ENCODE measurements around the gene MTMR3.
A peak's percentile ranks its signal among the peaks of the same experiment; 100 is the strongest.
"Not testable (repeated sequence)": the region's sequence is repeated elsewhere in the genome, so short reads cannot be mapped to it uniquely, and the experiment has no call there.

Gene MTMR3

DNA sequence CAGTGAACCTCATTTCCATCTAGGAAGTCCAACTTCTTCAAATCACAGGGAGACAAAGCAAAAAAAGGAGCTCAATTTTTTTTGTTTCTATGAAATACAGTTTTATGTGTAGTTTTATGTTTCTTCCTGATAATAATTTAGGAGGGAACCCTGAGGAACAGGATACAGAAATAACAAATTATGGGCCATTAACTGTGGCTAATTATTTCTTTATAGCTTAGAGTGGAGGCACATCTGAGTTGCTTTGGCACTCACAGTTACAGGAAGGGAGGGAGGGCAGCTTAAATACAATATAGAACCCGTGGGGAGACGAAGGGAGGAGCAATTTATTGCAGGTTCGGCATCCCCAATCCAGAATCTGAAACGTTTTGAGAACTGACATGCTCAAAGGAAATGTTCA lies 160.2 kb downstream of the MTMR3 start:
- FAIRE-seq = no peak
- DNase-seq (ENCODE audit: extremely low spot score, insufficient read length, low read depth) = no peak

DNA sequence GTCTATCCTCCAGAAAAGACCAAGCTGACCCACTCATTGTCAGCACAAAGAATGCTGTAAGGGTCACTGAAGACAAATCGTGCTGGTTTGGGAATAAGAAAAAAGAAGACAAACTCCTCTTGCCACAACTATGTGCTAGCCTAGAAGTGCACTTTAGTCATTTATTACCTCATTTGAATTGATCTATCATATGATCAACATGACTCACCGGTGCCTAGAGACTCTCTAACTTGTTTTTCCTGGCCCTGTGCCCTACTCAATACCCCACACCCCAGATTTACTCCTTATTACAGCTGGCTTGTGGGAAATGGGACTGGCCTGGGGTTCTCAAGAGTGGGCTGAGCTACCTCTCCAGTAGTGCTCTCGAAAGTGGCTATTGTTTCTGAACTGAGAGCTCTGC lies 161.4 kb downstream of the MTMR3 start:
- DNase-seq (ENCODE audit: extremely low spot score, insufficient read length, low read depth) (no peak), FAIRE-seq (no peak)

DNA sequence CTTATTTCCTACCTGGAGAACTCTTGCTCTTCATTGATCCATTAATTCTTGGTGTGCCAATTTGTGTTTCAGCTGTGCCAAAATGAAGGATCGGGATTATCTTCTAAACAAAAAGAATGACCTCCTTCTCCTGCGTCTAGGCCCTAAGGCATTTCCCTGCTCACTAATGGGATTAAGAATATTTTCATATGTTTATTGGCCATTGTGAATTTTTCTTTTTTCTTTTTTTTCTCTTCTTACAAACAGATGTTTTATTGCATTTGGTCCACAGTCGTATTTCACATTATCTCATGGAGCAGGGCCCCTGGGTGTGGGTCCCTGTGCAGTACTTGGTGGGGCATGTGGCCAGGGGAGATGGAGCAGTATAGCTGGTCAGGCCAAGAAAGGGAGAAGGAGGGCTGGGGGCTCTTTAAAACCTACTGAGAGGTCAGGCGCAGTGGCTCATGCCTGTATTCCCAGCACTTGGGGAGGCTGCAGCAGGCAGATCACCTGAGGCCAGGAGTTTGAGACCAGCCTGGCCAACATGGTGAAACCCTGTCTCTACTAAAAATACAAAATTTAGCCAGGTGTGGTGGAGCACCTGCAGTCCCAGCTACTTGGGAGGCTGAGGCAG lies 162.0 kb downstream of the MTMR3 start:
- no peak for FAIRE-seq
- no peak for DNase-seq (ENCODE audit: extremely low spot score, insufficient read length, low read depth)

GRCh38 chr22:30045494-30045887 lies 162.5 kb downstream of the MTMR3 start:
- FAIRE-seq = no peak
- DNase-seq (ENCODE audit: extremely low spot score, insufficient read length, low read depth) = no peak

GRCh38 chr22:30045901-30046715 lies 163.1 kb downstream of the MTMR3 start:
- FAIRE-seq (no peak), DNase-seq (ENCODE audit: extremely low spot score, insufficient read length, low read depth) (no peak)

GRCh38 chr22:30046716-30047363 lies 163.9 kb downstream of the MTMR3 start:
- DNase-seq (ENCODE audit: extremely low spot score, insufficient read length, low read depth) (no peak), FAIRE-seq (no peak)

GRCh38 chr22:30047364-30047738 lies 164.4 kb downstream of the MTMR3 start:
- FAIRE-seq (peak; percentile 52), DNase-seq (ENCODE audit: extremely low spot score, insufficient read length, low read depth) (peak; percentile 15)

DNA sequence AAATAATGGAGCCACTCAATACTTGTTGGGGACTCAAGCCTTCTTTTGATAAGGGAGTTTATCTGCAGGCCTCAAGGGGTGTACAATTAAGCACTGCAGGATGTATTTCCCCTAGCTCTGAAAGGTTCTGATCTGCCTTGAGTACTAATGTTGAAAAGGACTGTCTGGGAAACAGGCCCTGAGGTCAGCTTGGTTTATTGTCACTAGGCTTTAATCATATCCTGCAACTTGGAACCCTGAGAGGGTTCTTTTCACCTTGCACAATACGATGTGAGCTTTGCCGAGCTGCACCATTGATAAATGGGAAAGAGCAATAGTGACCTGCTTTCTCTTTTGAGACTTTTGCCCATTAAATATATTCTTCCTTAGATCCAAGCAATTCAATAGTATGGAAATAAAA lies 165.7 kb downstream of the MTMR3 start:
- no peak for FAIRE-seq

DNA sequence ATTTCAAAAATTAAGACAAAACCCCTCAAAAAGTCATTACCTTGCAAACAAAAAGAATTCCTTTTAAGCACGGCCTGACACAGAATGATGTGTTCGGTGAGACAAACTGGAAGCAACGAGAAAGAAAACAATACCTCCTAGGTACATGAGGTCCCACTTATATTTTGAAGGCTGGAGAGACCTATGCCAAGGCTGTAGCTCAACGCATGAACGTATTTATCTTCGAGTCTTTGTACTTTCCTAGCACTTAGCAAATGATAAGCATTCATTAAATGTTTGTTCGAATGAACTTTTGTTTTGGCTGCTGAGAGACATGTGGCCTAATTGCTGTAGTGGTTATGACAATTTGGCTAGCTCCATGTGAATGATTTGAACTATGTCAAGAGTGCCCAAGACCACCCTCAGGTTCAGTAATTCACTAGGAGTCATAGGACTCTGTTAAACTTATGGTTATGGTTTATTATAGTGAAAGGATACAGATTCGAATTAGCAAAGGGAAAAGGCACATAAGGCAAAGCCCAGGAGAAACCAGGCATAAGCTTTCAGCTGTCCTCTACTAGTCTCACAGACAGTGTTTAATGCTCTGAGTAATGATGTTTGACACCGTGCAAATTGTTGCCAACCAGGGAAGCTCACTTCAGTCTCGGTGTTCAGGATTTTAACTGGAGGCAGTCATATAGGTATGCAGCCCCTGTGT lies 171.2 kb downstream of the MTMR3 start:
- FAIRE-seq (no peak), DNase-seq (ENCODE audit: extremely low spot score, insufficient read length, low read depth) (no peak)

More for the DNA sequence above, 165.7 kb downstream of the MTMR3 start:
- DNase-seq (ENCODE audit: extremely low spot score, insufficient read length, low read depth) = no peak

- no peak for FAIRE-seq
Measured at GRCh38 chr22:30054764-30055069, 171.7 kb downstream of the MTMR3 start.

GRCh38 chr22:30056015-30056414 lies 173.0 kb downstream of the MTMR3 start:
- FAIRE-seq (no peak), DNase-seq (ENCODE audit: extremely low spot score, insufficient read length, low read depth) (no peak)

More at GRCh38 chr22:30054764-30055069, 171.7 kb downstream of the MTMR3 start:
- DNase-seq (ENCODE audit: extremely low spot score, insufficient read length, low read depth) = no peak

DNA sequence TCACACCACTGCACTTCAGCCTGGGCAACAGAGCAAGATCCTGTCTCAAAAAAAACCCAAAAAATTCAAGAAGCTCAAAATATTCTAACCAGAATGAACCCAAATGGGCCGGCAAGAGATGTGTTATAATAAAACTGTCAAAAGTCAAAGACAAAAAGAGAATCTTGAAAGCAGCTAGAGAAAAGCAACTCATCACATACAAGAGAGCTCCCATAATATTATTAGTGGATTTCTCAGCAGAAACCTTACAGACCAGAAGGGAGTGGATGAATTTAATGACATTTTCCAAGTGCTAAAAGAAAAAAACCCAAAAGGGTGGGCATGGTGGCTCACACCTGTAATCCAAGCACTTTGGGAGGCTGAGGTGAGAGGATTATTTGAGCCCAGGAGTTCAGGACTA lies 174.4 kb downstream of the MTMR3 start:
- no peak for FAIRE-seq
- DNase-seq (ENCODE audit: extremely low spot score, insufficient read length, low read depth) = no peak

GRCh38 chr22:30059346-30060020 lies 176.5 kb downstream of the MTMR3 start:
- not testable (repeated sequence) for DNase-seq (ENCODE audit: extremely low spot score, insufficient read length, low read depth); FAIRE-seq

DNA sequence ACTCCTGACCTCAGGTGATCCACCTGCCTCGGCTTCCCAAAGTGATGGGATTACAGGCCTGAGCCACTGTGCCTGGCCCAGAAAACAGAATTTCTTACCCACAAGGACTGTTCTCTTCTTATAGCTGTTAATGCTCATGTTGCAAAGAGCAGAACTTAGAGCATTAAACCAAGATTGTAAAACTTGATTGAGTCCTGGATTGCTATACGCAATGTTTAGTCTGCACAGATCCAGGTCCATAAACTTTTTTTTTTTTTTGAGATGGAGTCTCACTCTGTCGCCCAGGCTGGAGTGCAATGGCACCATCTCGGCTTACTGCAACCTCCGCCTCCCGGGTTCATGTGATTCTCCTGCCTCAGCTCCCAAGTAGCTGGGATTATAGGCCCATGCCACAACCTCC lies 178.1 kb downstream of the MTMR3 start:
- FAIRE-seq; DNase-seq (ENCODE audit: extremely low spot score, insufficient read length, low read depth): not testable (repeated sequence)

DNA sequence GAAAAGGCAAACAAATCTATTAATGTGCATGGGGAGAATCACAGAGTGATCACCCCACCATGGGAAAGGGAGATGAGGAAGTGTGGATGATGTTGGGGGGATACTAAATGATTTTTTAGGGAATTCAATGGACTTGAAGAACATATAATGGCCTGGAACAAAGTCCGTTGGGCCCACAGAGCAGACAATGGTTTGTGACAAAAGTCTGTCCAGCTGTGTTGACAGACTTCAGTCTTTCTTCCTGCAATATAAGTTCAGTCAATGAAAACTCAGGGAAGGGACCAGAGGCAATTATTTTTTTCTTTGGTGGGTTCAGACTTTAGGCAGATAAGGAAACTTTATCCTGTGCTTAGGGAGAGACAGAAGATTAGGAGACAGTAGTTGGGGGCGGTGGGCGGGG lies 179.3 kb downstream of the MTMR3 start:
- no peak for DNase-seq (ENCODE audit: extremely low spot score, insufficient read length, low read depth)
- FAIRE-seq = no peak

- FAIRE-seq (no peak), DNase-seq (ENCODE audit: extremely low spot score, insufficient read length, low read depth) (no peak)
Measured at GRCh38 chr22:30062950-30063349, 180.0 kb downstream of the MTMR3 start.

DNA sequence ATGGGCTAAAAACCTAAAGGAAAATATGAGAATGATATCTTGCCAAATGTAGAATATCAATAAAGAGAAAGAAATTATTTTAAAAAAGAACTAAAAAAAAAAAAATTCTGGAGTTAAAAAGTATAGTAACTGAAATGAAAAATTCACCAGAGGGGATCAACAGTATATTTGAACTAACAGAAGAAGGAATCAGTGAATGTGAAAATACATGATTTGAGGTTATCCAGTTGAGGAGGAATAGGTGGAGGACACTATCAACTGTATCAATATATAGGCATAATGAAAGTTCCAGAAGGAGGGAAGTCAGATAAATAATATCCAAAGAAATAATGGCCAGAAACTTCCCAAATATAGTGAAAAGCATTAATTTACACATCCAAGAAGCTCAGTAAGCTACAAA lies 181.2 kb downstream of the MTMR3 start:
- DNase-seq (ENCODE audit: extremely low spot score, insufficient read length, low read depth) (no peak), FAIRE-seq (no peak)

DNA sequence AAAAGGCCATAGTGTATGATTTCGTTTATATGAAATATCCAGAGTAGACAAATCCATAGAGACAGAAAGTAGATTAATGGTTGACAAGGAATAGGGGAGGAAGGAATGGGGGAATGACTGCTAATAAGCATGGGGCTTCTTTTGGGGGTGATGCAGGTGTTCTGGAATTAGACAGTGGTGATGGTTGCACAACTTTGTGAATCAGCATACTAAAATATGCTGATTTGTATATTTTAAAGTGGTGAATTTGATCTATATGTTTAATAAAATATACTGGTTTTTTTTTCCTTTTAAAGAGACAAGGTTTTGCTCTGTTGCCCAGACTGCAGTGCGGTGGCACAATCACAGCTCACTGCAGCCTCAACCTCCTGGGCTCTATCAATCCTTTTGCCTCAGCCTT lies 190.8 kb downstream of the MTMR3 start:
- DNase-seq (ENCODE audit: extremely low spot score, insufficient read length, low read depth) = no peak
- no peak for FAIRE-seq

GRCh38 chr22:30074147-30074546 lies 191.2 kb downstream of the MTMR3 start:
- DNase-seq (ENCODE audit: extremely low spot score, insufficient read length, low read depth) = no peak
- FAIRE-seq = no peak

DNA sequence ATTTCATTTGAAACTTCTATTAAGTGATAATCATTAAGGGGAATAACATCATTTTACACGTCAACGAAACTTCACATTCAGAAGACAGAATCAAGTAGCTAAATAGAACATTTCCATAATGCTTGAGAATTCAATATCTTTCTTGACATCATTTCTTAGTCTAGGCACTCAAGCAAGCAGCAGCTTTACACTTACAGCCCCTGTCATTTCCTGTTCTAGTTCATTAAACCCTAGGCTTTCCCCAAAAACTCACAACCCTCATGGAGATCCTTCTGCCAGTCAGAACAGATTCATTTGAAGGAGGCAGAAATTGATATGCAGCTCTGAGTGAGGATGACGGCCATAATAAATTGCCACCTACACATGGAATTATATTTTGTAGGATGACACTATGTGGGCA lies 192.0 kb downstream of the MTMR3 start:
- FAIRE-seq (peak; percentile 67), DNase-seq (ENCODE audit: extremely low spot score, insufficient read length, low read depth) (no peak)

Data from GM18507 (cell line).